WI38 (cell line): Measurements from ENCODE around the gene OR1J1.

Experiments
- H3K4me3 ChIP-seq: 2 replicates; pipeline ENCODE4 v1.5.1; 2011; ENCODE audit warnings: low read depth, mild to moderate bottlenecking, control low read depth, low read length
- CTCF ChIP-seq: IDR thresholded peaks from 2 replicates; pipeline ENCODE4 v1.5.1; 2012; ENCODE audit warnings: low read depth, mild to moderate bottlenecking, control low read depth, low read length

The OR1J1 gene

GRCh38 chr9:122506964-122507363 is 29.2 kb upstream of the OR1J1 start:
- TF ChIP-seq CTCF: no peak
- H3K4me3 ChIP-seq: no peak overlapping the region

- TF ChIP-seq CTCF: peak; percentile 83
- no peak overlapping the region for H3K4me3 ChIP-seq
Observed at GRCh38 chr9:122498883-122499288, 21.2 kb upstream of the OR1J1 start.

GRCh38 chr9:122479062-122479461 is 1.3 kb upstream of the OR1J1 start:
- no peak for TF ChIP-seq CTCF
- no peak overlapping the region for H3K4me3 ChIP-seq

- H3K4me3 ChIP-seq: no peak overlapping the region
- TF ChIP-seq CTCF: no peak
Observed at GRCh38 chr9:122477346-122477745, 380 bp downstream of the OR1J1 start.

- no peak overlapping the region for H3K4me3 ChIP-seq
- no peak for TF ChIP-seq CTCF
Observed at GRCh38 chr9:122475717-122476116, 2.0 kb downstream of the OR1J1 start.

GRCh38 chr9:122474561-122474960 is 3.2 kb downstream of the OR1J1 start:
- H3K4me3 ChIP-seq: no peak overlapping the region
- no peak for TF ChIP-seq CTCF

GRCh38 chr9:122468735-122469134 is 9.0 kb downstream of the OR1J1 start:
- TF ChIP-seq CTCF: no peak
- peak overlapping the region; percentile 22; the same call in 1 of the 2 replicates for H3K4me3 ChIP-seq
